Thyroid gland (tissue), 4 donors: ENCODE measurements around the gene MIEF1. TPM values are rescaled to one million over a fixed set of nuclear protein-coding genes. Genes with fewer than 3 reads are reported as not detected.
A peak's percentile ranks its signal among the peaks of the same experiment; 100 is the strongest.

ENCODE experiments used
- DNase-seq, 2 donors: peaks; one replicate each; pipeline ENCODE4 v3.0.0-alpha.2; 2019
- H3K27ac ChIP-seq, 3 donors: fragments of 200-600 bp; sonication (generic); 1 replicate in 2 of 3; 2 replicates in 1 of 3; pipeline ENCODE4 v1.5.1; 2016 to 2019; ENCODE audit warnings: mild to moderate bottlenecking in 1 of 3, moderate library complexity in 1 of 3
- H3K27me3 ChIP-seq: fragments of 200-600 bp; sonication (generic); one replicate; pipeline ENCODE4 v1.5.1; 2019
- H3K36me3 ChIP-seq, 2 donors: fragments of 200-600 bp; sonication (generic); one replicate each; pipeline ENCODE4 v1.5.1; 2016 to 2019
- H3K4me1 ChIP-seq, 2 donors: fragments of 200-600 bp; sonication (generic); one replicate each; pipeline ENCODE4 v1.5.1; 2017 to 2019
- H3K4me3 ChIP-seq, 3 donors: fragments of 200-600 bp; sonication (generic); replicated peaks in 1 of 3; 1 replicate in 2 of 3; 2 replicates in 1 of 3; pipeline ENCODE4 v1.5.1; 2016; ENCODE audit warnings: mild to moderate bottlenecking in 1 of 3
- H3K9me3 ChIP-seq: fragments of 200-600 bp; sonication (generic); one replicate; pipeline ENCODE4 v1.5.1; 2017
- CTCF ChIP-seq, 6 experiments: fragments of 200-600 bp in 3 of 6; fragments of 450-650 bp in 3 of 6; sonication (generic) in 3 of 6; IDR thresholded peaks; one replicate each; pipeline ENCODE4 v1.5.1; 2016 to 2019; ENCODE audit warnings: antibody characterized with exemption in 6 of 6, mild to moderate bottlenecking in 2 of 6, inconsistent platforms in 1 of 6, moderate library complexity in 1 of 6
- POLR2A ChIP-seq, 2 donors: fragments of 450-650 bp; IDR thresholded peaks; one replicate each; pipeline ENCODE4 v1.6.1; 2017; ENCODE audit warnings: antibody characterized with exemption in 2 of 2, mild to moderate bottlenecking in 2 of 2, moderate library complexity in 1 of 2
- WGBS, 2 donors: methylation state at CpG; one replicate each; pipeline ENCODE4 v1.1.5; 2017; 5-methylcytosine and 5-hydroxymethylcytosine counted together
- intact Hi-C: fragments of 100-400 bp; cut with DNase I; formaldehyde crosslinking; loops from one replicate; pipeline ENCODE4 v1.15.1; 2023
- total RNA-seq, 4 donors: library from RNA; depleted of rRNA; stranded (reverse); fragments of >200 nt; gene quantifications; one replicate each; pipeline ENCODE4 v1.2.3, GENCODE V29; 2016

The MIEF1 gene
- total RNA-seq, 4 donors from 2014 or later, result 21.4 to 30.5 (median 26.7) TPM

GRCh38 chr22:39498368-39498767 lies 3.7 kb upstream of the MIEF1 start:
- peaks cover 18 to 25% of the 10 kb centered on the region in 2 donors for H3K4me1 ChIP-seq
- intact Hi-C loops, result no loop called here
- H3K27ac ChIP-seq, result no peak overlapping the region

GRCh38 chr22:39498802-39499201 lies 3.3 kb upstream of the MIEF1 start:
- 56 to 61% methylated on average over 3 of the region's 3 CpGs for WGBS, 2 donors
- DNase-seq, result no peak
- H3K36me3 ChIP-seq, result no peaks in the 10 kb centered on the region
- peaks cover 22 to 29% of the 10 kb centered on the region in 2 donors for H3K4me1 ChIP-seq
- H3K27me3 ChIP-seq, result no peaks in the 10 kb centered on the region
- no peaks in the 10 kb centered on the region for H3K9me3 ChIP-seq
- no peak overlapping the region for H3K27ac ChIP-seq
- no peak for TF ChIP-seq CTCF (IDR thresholded peaks at IDR 0.05)
- intact Hi-C loops, result no loop called here
- no peak overlapping the region for H3K4me3 ChIP-seq

More at GRCh38 chr22:39498368-39498767, 3.7 kb upstream of the MIEF1 start:
- peak; percentile 20 to 28 for DNase-seq
- no peaks in the 10 kb centered on the region for H3K36me3 ChIP-seq
- H3K9me3 ChIP-seq, result no peaks in the 10 kb centered on the region
- no peak overlapping the region for H3K4me3 ChIP-seq
- 55 to 56% methylated on average over 2 of the region's 2 CpGs for WGBS, 2 donors
- no peak for TF ChIP-seq CTCF (IDR thresholded peaks at IDR 0.05)
- no peak for TF ChIP-seq POLR2A (IDR thresholded peaks at IDR 0.05)
- no peaks in the 10 kb centered on the region for H3K27me3 ChIP-seq

GRCh38 chr22:39500101-39500500 lies 2.0 kb upstream of the MIEF1 start:
- no peak for DNase-seq
- H3K27ac ChIP-seq, result no peak overlapping the region
- H3K9me3 ChIP-seq, result no peaks in the 10 kb centered on the region
- H3K4me1 ChIP-seq, result peaks cover 22 to 32% of the 10 kb centered on the region in 2 donors
- TF ChIP-seq POLR2A (IDR thresholded peaks at IDR 0.05) (no peak), CTCF (IDR thresholded peaks at IDR 0.05) (no peak)
- no peaks in the 10 kb centered on the region for H3K27me3 ChIP-seq
- intact Hi-C loops, result loop anchor here (10.0 kb wide), 1 partner anchor 325 kb away; no protein-coding TSS in a partner anchor
- peaks cover 8 to 9% of the 10 kb centered on the region in 2 donors for H3K36me3 ChIP-seq
- WGBS, 2 donors, result 84 to 88% methylated on average over 6 of the region's 6 CpGs
- H3K4me3 ChIP-seq, result no peak overlapping the region

- Histone ChIP-seq H3K36me3 (peaks cover 19 to 24% of the 10 kb centered on the region in 2 donors), H3K4me3 (peak overlapping the region in 1 of 3 donors; percentile 83), H3K27ac (peak overlapping the region; percentile 82 to 94 (median 89)), H3K4me1 (peaks cover 22 to 32% of the 10 kb centered on the region in 2 donors), H3K27me3 (no peaks in the 10 kb centered on the region), H3K9me3 (no peaks in the 10 kb centered on the region)
- TF ChIP-seq POLR2A (IDR thresholded peaks at IDR 0.05) (peak in 1 of 2 donors; percentile 32), CTCF (IDR thresholded peaks at IDR 0.05) (no peak)
- DNase-seq, result no peak
- 39 to 43% methylated on average over 10 of the region's 13 CpGs for WGBS, 2 donors
- intact Hi-C loops, result loop anchor here (2.0 to 10.0 kb wide), 2 partner anchors 17 to 327 kb away; no protein-coding TSS in a partner anchor
These were observed 414 bp upstream of the MIEF1 start for GRCh38 chr22:39501644-39502108.

- H3K27ac ChIP-seq, result peak overlapping the region in 2 of 3 donors; percentile 89 to 94
- TF ChIP-seq POLR2A (IDR thresholded peaks at IDR 0.05), result no peak
- no peak for TF ChIP-seq CTCF (IDR thresholded peaks at IDR 0.05)
- H3K27me3 ChIP-seq, result no peaks in the 10 kb centered on the region
- intact Hi-C loops, result loop anchor here (2.0 to 10.0 kb wide), 2 partner anchors 16 to 328 kb away; no protein-coding TSS in a partner anchor
- peaks cover 22 to 32% of the 10 kb centered on the region in 2 donors for H3K4me1 ChIP-seq
- 12 to 13% methylated on average over 15 to 18 of the region's 18 CpGs for WGBS, 2 donors
- peak overlapping the region; percentile 54 to 90 (median 83) for H3K4me3 ChIP-seq
- no peaks in the 10 kb centered on the region for H3K9me3 ChIP-seq
- no peak for DNase-seq
- H3K36me3 ChIP-seq, result peaks cover 24 to 29% of the 10 kb centered on the region in 2 donors
These were observed 809 bp downstream of the MIEF1 start for GRCh38 chr22:39502789-39503409.
